H9 (cell line): Measurements from ENCODE around the gene SEC23IP. TPM values are rescaled to one million over a fixed set of nuclear protein-coding genes. Genes with fewer than 3 reads are reported as not detected.

Experiments
- DNase-seq: peaks from one replicate; pipeline ENCODE4 v3.0.0-alpha.2; 2017
- H2AFZ ChIP-seq: one replicate; pipeline ENCODE4 v1.6.1; 2013; ENCODE audit warnings: mild to moderate bottlenecking, low read length, control low read depth, moderate library complexity
- H2AK5ac ChIP-seq: 2 replicates; pipeline ENCODE4 v1.6.1; 2013; ENCODE audit warnings: low read length, control low read depth, mixed read lengths; ENCODE audit not compliant: insufficient read length
- H2BK120ac ChIP-seq: one replicate; pipeline ENCODE4 v1.6.1; 2013; ENCODE audit warnings: low read depth, mild to moderate bottlenecking, low read length, control low read depth, inconsistent platforms; ENCODE audit not compliant: poor library complexity, severe bottlenecking
- H2BK12ac ChIP-seq: 2 replicates; pipeline ENCODE4 v1.6.1; 2013; ENCODE audit warnings: low read length, control low read depth, mixed read lengths, low read depth; ENCODE audit not compliant: insufficient read length
- H2BK15ac ChIP-seq: 2 replicates; pipeline ENCODE4 v1.6.1; 2013; ENCODE audit warnings: low read depth, low read length, control low read depth
- H2BK20ac ChIP-seq: one replicate; pipeline ENCODE4 v1.6.1; 2013; ENCODE audit warnings: low read depth, mild to moderate bottlenecking, low read length, control low read depth, inconsistent platforms; ENCODE audit not compliant: poor library complexity, severe bottlenecking
- H2BK5ac ChIP-seq: 2 replicates; pipeline ENCODE4 v1.6.1; 2013; ENCODE audit warnings: low read length, control low read depth, mixed read lengths; ENCODE audit not compliant: insufficient read length
- H3K14ac ChIP-seq: 2 replicates; pipeline ENCODE4 v1.6.1; 2013; ENCODE audit warnings: low read length, control low read depth; ENCODE audit not compliant: insufficient read depth
- H3K18ac ChIP-seq: 2 replicates; pipeline ENCODE4 v1.6.1; 2013; ENCODE audit warnings: low read depth, mild to moderate bottlenecking, mixed read lengths, low read length, control low read depth; ENCODE audit not compliant: insufficient read length
- H3K23ac ChIP-seq: 2 replicates; pipeline ENCODE4 v1.6.1; 2013; ENCODE audit warnings: low read length, control low read depth, mixed read lengths, low read depth; ENCODE audit not compliant: insufficient read length
- H3K23me2 ChIP-seq: 2 replicates; pipeline ENCODE4 v1.6.1; 2013; ENCODE audit warnings: low read depth, mild to moderate bottlenecking, mixed read lengths, low read length, control low read depth; ENCODE audit not compliant: insufficient read length, poor library complexity, severe bottlenecking
- H3K27ac ChIP-seq: 2 replicates; pipeline ENCODE4 v1.5.1; 2013; ENCODE audit warnings: low read length, control low read depth, mixed read lengths, low read depth; ENCODE audit not compliant: insufficient read length
- H3K27me3 ChIP-seq: 2 replicates; pipeline ENCODE4 v1.6.1; 2013; ENCODE audit warnings: low read length, control low read depth, inconsistent platforms; ENCODE audit not compliant: insufficient read depth
- H3K4ac ChIP-seq: 2 replicates; pipeline ENCODE4 v1.6.1; 2013; ENCODE audit warnings: low read depth, mild to moderate bottlenecking, control low read depth, inconsistent platforms, low read length, moderate library complexity
- H3K4me1 ChIP-seq: 2 replicates; pipeline ENCODE4 v1.6.1; 2013; ENCODE audit warnings: low read length, control low read depth, inconsistent platforms; ENCODE audit not compliant: insufficient read depth
- H3K4me2 ChIP-seq: 2 replicates; pipeline ENCODE4 v1.6.1; 2013; ENCODE audit warnings: low read length, control low read depth, mixed read lengths; ENCODE audit not compliant: insufficient read length, insufficient read depth
- H3K56ac ChIP-seq: 2 replicates; pipeline ENCODE4 v1.6.1; 2013; ENCODE audit warnings: low read depth, mild to moderate bottlenecking, mixed read lengths, low read length, control low read depth; ENCODE audit not compliant: insufficient read length
- H3K79me1 ChIP-seq: 2 replicates; pipeline ENCODE4 v1.6.1; 2013; ENCODE audit warnings: low read depth, mild to moderate bottlenecking, moderate library complexity, low read length, control low read depth, inconsistent platforms; ENCODE audit not compliant: insufficient read depth, poor library complexity, severe bottlenecking
- H3K79me2 ChIP-seq: 2 replicates; pipeline ENCODE4 v1.6.1; 2013; ENCODE audit warnings: low read length, control low read depth, inconsistent platforms; ENCODE audit not compliant: insufficient read depth
- H3K9ac ChIP-seq: 2 replicates; pipeline ENCODE4 v1.6.1; 2013; ENCODE audit warnings: low read length, control low read depth, mixed read lengths; ENCODE audit not compliant: insufficient read length; ENCODE audit errors: extremely low read depth
- H3K9me3 ChIP-seq: one replicate; pipeline ENCODE4 v1.6.1; 2013; ENCODE audit warnings: low read depth, low read length, inconsistent platforms; ENCODE audit not compliant: control insufficient read depth
- H3T11ph ChIP-seq: one replicate; pipeline ENCODE4 v1.6.1; 2013; ENCODE audit warnings: mild to moderate bottlenecking, low read length, control low read depth, inconsistent platforms
- H4K20me1 ChIP-seq: one replicate; pipeline ENCODE4 v1.6.1; 2013; ENCODE audit not compliant: control insufficient read depth, insufficient read length, insufficient read depth
- H4K5ac ChIP-seq: 2 replicates; pipeline ENCODE4 v1.6.1; 2013; ENCODE audit warnings: low read depth, mild to moderate bottlenecking, mixed read lengths, low read length, control low read depth; ENCODE audit not compliant: insufficient read length
- H4K8ac ChIP-seq: replicated peaks from 2 replicates; pipeline ENCODE4 v1.6.1; 2013; ENCODE audit warnings: low read length, control low read depth, mixed read lengths, low read depth; ENCODE audit not compliant: insufficient read length
- H4K91ac ChIP-seq: 2 replicates; pipeline ENCODE4 v1.6.1; 2013; ENCODE audit warnings: low read depth, mild to moderate bottlenecking, moderate library complexity, mixed read lengths, low read length, control low read depth; ENCODE audit not compliant: insufficient read length
- H3K27ac Mint-ChIP-seq, 3 experiments: 2 replicates in 2 of 3; 3 replicates in 1 of 3; pipeline ENCODE4 v1.8.0; 2020 to 2021; ENCODE audit warnings: mixed read lengths in 3 of 3, mild to moderate bottlenecking in 1 of 3, moderate library complexity in 1 of 3
- H3K27me3 Mint-ChIP-seq: 2 replicates; pipeline ENCODE4 v1.8.0; 2021; ENCODE audit warnings: low read depth, mild to moderate bottlenecking, moderate library complexity, mixed read lengths
- H3K36me3 Mint-ChIP-seq, 3 experiments: 2 replicates in 2 of 3; 3 replicates in 1 of 3; pipeline ENCODE4 v1.8.0; 2020 to 2021; ENCODE audit warnings: low read depth in 3 of 3, mixed read lengths in 3 of 3; ENCODE audit not compliant: insufficient read depth in 1 of 3
- H3K4me1 Mint-ChIP-seq, 2 experiments: 2 replicates each; pipeline ENCODE4 v1.8.0; 2020; ENCODE audit warnings: mixed read lengths in 2 of 2
- H3K4me3 Mint-ChIP-seq, 2 experiments: 2 replicates in 1 of 2; 3 replicates in 1 of 2; pipeline ENCODE4 v1.8.0; 2020 to 2021; ENCODE audit warnings: mild to moderate bottlenecking in 2 of 2, mixed read lengths in 2 of 2, moderate library complexity in 1 of 2
- H3K9me3 Mint-ChIP-seq, 2 experiments: 2 replicates in 1 of 2; 3 replicates in 1 of 2; pipeline ENCODE4 v1.8.0; 2020; ENCODE audit warnings: mild to moderate bottlenecking in 2 of 2, mixed read lengths in 2 of 2, moderate library complexity in 1 of 2
- CTCF ChIP-seq: fragments of 200-600 bp; sonication (generic); conservative IDR thresholded peaks from 3 replicates; pipeline ENCODE4 v1.8.0; 2021; ENCODE audit warnings: antibody characterized with exemption, mild to moderate bottlenecking
- WGBS: extraction: QIAGEN DNeasy Blood & Tissue Kit; methylation state at CpG from one replicate; pipeline ENCODE4 v1.1.7; 2013; ENCODE audit warnings: missing lambda C conversion rate, low lambda C conversion rate, mixed read lengths; ENCODE audit not compliant: insufficient read length; ENCODE audit errors: extremely low coverage; 5-methylcytosine and 5-hydroxymethylcytosine counted together
- total RNA-seq: library from RNA; stranded (reverse); gene quantifications from 2 replicates; pipeline ENCODE4 v1.2.1, GENCODE V29; 2021

The SEC23IP gene
- total RNA-seq, 1 experiment from 2014 or later = 93.0 TPM

GRCh38 chr10:119872860-119873681 lies 19.5 kb upstream of the SEC23IP start:
- no CpG with 5 or more reads among the region's 75 CpGs for WGBS
- H2BK20ac ChIP-seq = no peak overlapping the region
- H3K27ac Mint-ChIP-seq = peak overlapping the region in 2 of 3 experiments; percentile 64 to 93; a peak in 5 of 7 replicates

More at GRCh38 chr10:119872860-119873681, 19.5 kb upstream of the SEC23IP start:
- Histone ChIP-seq H2BK12ac (no peak overlapping the region), H3K23ac (no peak overlapping the region), H3K27ac (no peak overlapping the region), H3K9ac (peak overlapping the region; percentile 49), H3T11ph (no peak overlapping the region), H4K91ac (no peak overlapping the region), H3K4ac (no peak overlapping the region), H3K79me2 (peaks cover 31% of the 10 kb centered on the region), H2AFZ (no peak overlapping the region), H3K4me1 (no peaks in the 10 kb centered on the region), H3K27me3 (no peaks in the 10 kb centered on the region), H4K8ac (no peak overlapping the region), H3K56ac (no peak overlapping the region), H3K23me2 (peaks cover 11% of the 10 kb centered on the region), H2BK5ac (no peak overlapping the region), H2BK120ac (no peak overlapping the region), H4K5ac (no peak overlapping the region), H3K4me2 (peak overlapping the region; percentile 49), H2BK15ac (no peak overlapping the region), H4K20me1 (no peaks in the 10 kb centered on the region), H3K18ac (no peak overlapping the region), H3K14ac (peak overlapping the region; percentile 59; the same call in 1 of the 2 replicates), H3K79me1 (no peaks in the 10 kb centered on the region), H3K9me3 (no peaks in the 10 kb centered on the region), H2AK5ac (no peak overlapping the region)
- DNase-seq = peak; percentile 79
- Mint-ChIP-seq H3K36me3 (peaks cover 0 to 4% (median 2%) of the 10 kb centered on the region in 3 experiments; a peak in 2 of 7 replicates), H3K4me1 (peaks cover 26 to 32% of the 10 kb centered on the region in 2 experiments), H3K27me3 (no peaks in the 10 kb centered on the region), H3K9me3 (no peaks in the 10 kb centered on the region; a peak in 1 of 5 replicates), H3K4me3 (peak overlapping the region; percentile 85 to 89)
- TF ChIP-seq CTCF = no peak
